GM21576 (cell line): ENCODE results near the gene EXD1.
"Not testable (repeated sequence)": the region's sequence is repeated elsewhere in the genome, so short reads cannot be mapped to it uniquely, and the experiment has no call there.

Source experiments
- ATAC-seq: cut with Tn5 transposase; IDR thresholded peaks from one replicate; pipeline ENCODE4 v1.9.1; 2021; ENCODE audit warnings: mild to moderate bottlenecking, moderate library complexity; ENCODE audit not compliant: unreplicated experiment

The EXD1 gene, protein sequence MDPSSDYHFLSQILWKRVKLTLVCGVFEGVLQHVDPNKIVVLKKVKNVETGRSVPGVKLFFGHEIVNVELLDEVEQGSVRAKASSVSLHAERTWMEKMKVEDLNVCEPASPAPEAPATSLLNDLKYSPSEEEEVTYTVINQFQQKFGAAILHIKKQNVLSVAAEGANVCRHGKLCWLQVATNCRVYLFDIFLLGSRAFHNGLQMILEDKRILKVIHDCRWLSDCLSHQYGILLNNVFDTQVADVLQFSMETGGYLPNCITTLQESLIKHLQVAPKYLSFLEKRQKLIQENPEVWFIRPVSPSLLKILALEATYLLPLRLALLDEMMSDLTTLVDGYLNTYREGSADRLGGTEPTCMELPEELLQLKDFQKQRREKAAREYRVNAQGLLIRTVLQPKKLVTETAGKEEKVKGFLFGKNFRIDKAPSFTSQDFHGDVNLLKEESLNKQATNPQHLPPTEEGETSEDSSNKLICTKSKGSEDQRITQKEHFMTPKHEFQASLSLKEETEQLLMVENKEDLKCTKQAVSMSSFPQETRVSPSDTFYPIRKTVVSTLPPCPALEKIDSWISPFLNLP

GRCh38 chr15:41230650-41231421, at the start of gene EXD1, which contains the start of gene CHP1:
Gene EXD1 (minus strand): TSS chr15:41230757. CDS start chr15:41226575, 4,182 bp downstream.
Gene CHP1 (plus strand): TSS chr15:41231268. CDS start chr15:41231383, 115 bp downstream.
- peak; percentile 94 for ATAC-seq

DNA sequence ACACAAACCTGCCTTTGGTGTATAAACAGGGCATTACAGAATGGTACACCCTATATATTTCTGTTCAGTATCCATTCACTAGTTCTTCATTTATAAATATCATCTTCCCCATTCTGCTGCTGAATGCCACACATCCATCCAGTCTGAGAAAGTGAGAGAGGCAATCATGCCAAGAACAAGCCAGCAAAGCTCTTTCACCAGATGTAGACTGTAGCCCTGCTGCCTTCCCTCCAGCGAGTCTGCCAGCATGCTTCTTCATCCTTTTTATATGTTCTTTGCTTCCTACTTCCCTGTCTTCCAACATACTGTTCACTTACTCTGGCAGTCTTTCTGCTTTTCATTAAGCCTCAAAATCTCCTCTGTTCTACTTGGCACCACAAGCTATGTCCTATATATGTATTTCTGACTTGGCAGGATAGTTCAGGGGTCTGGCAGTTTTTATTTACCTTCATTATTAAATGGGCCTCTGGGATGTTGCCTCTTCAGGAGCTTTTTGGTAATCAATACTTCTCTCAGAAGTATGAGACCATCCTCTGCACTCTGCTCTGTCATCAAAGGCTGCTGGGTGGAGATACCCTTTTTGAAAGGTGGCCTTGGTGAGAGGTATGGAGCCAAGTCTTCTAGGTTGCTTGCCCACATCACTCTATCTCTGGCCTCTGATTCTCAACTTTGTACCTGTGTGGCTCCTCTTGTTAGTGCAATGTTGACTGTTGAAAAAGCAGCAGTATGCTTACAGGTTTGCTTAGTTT, 49.2 kb upstream of the EXD1 start:
- no peak for ATAC-seq

GRCh38 chr15:41278319-41278718, 47.8 kb upstream of the EXD1 start:
- ATAC-seq: no peak

DNA sequence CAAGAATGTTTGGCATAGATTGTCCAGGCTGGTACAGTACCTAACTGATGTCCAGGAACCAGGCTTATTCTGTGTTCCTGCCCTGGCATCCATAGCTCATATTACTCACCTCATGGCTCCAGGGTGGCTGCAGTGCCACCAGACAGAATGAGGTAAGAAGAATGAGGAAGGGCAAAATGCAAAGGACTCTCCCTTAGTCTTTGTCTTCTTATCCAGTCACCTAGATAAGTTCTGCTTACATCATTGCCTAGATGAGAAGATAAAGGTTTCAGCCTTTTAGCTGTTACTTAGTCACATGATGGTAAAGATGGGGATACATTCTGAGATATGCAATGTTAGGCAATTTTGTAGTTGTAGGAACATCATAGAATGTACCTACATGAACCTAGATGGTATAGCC, 46.3 kb upstream of the EXD1 start:
- ATAC-seq: no peak

- ATAC-seq: no peak
Measured at GRCh38 chr15:41269887-41270286, 39.3 kb upstream of the EXD1 start.

GRCh38 chr15:41263891-41264351, 33.4 kb upstream of the EXD1 start:
- no peak for ATAC-seq

- ATAC-seq: no peak
Measured at GRCh38 chr15:41262571-41262970, 32.0 kb upstream of the EXD1 start.

GRCh38 chr15:41260924-41261323, 30.4 kb upstream of the EXD1 start:
- ATAC-seq: not testable (repeated sequence)

DNA sequence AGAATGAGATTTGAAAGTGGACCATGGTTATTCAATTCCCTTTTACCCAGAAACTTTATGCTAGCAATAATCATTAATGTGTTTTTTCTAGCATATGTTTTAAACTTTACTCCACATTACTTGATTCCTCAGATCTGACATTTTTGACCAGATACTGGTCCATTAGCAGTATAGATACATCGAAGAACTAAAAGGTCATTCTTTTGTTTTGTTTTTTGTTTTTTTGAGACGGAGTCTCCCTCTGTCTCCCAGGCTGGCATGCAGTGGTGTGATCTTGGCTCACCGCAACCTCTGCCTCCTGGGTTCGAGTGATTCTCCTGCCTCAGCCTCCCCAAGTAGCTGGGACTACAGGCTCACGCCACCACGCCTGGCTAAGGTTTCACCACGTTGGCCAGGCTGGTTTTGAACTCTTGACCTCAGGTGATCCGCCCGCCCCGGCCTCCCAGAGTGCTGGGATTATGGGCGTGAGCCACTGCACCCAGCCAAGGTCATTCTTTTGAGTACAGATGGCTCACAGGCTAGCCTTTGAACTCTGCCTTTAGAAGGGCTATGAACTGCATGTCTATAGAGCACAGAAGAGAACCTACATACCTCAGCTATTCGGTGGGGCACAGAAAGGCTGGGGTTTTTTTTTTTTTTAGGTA, 29.1 kb upstream of the EXD1 start:
- no peak for ATAC-seq

DNA sequence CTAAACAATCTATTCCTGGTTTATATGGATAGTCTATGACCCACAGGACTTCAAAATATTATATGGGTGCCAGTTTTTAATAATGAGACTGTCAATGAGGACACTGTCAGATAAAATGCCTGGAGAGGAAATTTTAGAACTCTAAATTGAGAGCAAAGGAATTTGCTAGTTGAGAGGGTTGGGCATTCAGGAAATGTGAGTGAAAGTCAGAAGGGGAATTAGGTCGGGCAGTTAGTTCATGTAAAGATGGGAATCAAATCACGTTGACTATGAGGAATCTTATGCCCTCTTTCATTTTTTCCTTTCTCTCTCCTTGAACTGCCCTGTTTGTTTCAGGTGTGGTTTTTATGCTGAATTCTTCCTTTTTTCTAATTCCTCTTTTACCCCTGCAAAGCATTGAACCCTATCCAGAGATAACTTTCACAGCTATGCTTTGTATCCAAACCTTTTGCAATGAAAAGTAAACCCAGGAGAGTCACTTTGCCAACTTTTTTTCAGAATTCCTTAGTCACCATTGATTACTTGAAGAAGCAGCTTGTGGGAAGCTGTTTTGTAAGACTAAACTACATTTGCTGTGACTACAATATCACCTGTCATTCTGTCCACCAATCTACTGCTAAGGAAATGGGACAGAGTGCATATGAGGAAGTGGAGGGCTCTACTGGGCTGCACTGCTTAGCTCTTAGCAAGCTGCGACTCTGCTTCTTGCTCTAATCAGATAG, 28.4 kb upstream of the EXD1 start:
- no peak for ATAC-seq

DNA sequence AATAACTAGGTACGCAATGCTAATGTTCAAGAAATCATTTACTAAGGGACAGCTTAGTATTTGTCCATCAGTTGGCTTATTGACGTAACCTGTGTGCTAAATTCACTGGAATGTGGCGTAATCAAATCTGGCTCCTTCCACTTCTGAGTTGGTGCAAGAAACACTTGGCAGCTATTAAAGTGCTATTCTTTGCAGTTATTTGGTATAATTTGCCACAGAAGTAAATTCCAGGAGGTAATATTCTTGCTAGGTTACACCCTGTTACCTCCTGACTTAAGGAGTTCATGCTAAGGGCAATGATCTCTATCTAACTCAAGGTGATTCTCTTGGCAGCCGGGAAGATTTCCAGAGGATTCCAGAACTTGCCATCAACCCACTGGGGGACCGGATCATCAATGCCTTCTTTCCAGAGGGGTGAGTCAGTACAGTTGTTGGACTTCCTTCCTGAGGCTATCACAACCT, 26.1 kb upstream of the EXD1 start:
- no peak for ATAC-seq

DNA sequence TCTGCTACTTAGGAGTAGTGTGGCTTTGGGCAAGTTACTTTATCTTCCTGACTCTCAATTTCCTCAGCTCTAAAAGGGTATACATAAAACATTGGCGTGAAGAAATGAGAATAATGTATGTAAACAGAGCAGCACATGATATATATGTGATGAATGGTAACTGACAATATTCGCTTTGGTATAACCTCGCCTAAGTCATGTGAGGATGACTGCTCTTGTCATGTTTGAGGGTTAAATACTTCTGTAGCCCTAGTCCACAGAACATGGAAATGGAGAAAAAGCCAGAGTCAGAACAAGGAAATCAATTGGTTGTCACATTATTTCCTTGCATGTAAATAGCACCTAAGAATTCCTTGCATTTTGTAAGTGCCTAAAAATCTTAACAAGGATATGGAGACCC, 25.5 kb upstream of the EXD1 start:
- ATAC-seq: no peak

GRCh38 chr15:41254560-41254959, 24.0 kb upstream of the EXD1 start:
- no peak for ATAC-seq

GRCh38 chr15:41251411-41251810, 20.9 kb upstream of the EXD1 start:
- ATAC-seq: no peak

DNA sequence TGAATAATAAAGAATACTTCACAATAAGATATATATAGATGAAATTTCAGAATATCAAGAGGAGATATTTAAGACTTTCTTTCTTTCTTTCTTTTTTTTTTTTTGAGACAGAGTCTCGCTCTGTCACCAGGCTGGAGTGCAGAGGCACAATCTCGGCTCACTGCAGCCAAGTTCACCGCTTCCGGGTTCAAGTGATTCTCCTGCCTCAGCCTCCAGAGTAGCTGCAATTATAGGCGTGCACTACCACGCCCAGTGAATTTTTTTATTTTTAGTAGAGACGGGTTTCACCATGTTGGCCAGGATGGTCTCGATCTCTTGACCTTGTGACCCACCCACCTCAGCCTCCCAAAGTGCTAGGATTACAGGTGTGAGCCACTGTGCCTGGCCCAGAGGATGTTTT, 20.2 kb upstream of the EXD1 start:
- ATAC-seq: not testable (repeated sequence)

DNA sequence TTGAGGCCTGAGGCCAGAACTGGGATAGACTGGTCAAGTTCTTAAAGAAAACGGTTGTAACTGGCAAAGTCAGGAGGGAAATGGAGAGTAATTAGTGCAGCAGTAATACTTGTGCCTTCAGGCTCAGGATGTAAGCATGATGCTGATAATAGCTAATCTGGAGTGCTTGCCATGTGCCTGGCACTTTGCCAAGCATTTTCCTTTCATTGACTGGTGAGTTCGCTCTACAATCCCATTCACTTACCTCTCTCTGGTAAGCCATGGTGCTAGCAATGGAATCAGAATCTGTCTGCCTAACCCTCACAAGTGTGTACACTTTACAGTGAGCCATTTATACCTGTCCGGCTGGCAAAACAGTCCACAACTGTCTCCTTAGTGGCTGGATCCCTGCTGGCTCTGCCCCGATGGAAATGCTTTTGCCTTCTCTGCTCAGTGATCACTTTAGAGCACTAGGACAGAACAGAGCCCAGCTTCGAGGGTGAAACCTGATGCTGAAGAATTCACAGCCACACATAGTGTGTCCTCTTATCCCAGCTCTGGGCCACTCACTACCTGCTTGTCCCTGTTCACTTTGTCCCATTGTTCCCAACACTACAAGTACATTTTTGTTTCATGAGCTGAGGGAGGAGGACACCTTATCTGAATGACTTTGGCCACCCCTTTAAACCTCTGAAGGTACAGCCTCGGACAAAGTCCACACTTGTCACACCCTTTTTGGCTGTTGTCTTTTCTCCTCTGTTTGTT, 10.8 kb upstream of the EXD1 start:
- no peak for ATAC-seq

- ATAC-seq: no peak
Measured at GRCh38 chr15:41238100-41238499, 7.5 kb upstream of the EXD1 start.

GRCh38 chr15:41235929-41236328, 5.4 kb upstream of the EXD1 start:
- ATAC-seq: no peak

DNA sequence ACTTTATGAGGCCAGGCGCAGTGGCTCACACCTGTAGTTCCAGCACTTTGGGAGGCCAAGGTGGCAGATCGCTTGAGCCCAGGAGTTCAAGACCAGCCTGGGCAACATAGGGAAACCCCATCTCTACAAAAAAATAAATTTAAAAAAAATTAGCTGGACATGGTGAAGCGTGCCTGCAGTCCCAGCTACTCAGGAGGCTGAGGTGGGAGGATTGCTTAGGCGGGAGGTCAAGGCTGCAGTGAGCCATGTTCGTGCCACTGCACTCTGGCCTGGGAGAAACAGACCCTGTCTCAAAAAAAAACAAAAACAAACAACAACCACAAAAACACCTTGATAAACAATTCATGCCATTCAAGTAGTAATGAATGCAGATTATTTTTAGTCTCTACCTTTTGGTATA, 4.7 kb upstream of the EXD1 start:
- not testable (repeated sequence) for ATAC-seq
